ENCODE measurements around the gene SIX6.
"Not testable (repeated sequence)": the region's sequence is repeated elsewhere in the genome, so short reads cannot be mapped to it uniquely, and the experiment has no call there.

SIX6 gene

DNA sequence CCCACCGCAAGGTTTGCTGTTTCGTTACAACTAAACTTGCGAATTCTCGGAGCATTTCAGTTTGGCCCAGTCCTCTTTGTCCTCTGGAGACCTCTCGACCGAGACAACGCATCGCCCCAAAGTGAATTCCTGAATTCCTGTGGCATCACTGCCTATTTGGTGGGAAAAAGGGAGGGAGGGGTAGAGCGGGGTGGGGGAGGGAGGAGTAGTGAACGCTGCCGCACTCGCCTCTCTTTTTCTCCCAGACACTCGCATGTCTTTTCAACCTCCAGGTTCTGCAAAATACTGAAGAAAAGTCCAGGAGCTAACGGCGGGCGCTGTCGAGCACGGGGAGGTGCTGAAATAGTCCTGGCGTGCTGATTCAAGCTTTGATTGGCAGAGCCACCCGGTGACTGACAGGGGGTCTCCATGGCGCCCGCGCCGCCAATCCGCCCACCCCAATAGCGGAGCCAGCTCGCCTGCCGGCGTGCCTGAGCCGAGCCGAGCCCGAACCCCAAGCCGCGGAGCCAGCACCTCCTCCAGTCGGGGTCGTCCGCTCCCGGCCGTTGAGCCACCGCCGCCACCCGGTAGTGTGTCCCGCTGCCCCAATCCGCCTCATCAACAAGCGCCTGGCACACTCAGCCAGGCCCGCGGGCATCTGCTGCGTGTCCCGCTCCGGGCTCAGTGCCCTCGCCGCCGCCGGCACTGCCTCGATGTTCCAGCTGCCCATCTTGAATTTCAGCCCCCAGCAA lies at the start of gene SIX6:
Gene SIX6, plus strand, starts transcription at position 440 of the 731 bp plus-strand sequence. Its CDS starts 253 bp downstream, at position 693.
- no peak for DNase-seq (ENCODE audit: low read depth)

DNA sequence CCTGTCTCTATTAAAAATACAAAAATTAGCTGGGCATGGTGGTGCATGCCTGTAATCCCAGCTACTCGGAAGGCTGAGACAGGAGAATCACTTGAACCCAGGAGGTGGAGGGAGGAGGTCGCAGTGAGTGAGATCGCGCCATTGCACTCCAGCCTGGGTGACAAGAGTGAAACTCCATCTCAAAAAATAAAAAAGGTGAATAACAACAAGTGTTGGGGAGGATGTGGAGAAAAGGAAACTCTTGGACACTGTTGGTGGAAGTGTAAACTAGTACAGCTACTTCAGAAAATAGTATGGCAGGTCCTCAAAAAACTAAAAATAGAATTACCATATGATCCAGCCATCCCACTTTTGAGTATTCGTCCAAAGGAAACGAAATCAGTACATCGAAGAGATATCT lies 28.7 kb upstream of the SIX6 start:
- DNase-seq (ENCODE audit: low read depth), result not testable (repeated sequence)

DNA sequence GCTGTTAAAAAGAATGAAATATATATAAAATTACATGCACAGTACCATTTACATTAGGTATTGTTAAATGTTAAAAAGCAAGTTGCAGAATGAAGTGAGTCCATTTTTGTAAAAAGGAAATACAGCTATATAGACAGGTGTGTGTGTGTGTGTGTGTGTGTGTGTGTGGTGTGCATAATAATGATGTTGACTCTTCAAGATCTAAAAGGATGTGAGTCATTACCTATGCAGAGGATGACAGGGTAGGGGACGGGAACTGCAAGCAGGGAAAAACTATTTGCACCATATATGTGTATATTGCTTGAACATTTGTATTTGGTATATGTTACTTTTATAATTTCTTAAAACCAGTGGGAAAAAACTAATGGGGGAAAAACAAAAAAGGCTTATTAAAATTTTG lies 26.2 kb upstream of the SIX6 start:
- no peak for DNase-seq (ENCODE audit: low read depth)

DNA sequence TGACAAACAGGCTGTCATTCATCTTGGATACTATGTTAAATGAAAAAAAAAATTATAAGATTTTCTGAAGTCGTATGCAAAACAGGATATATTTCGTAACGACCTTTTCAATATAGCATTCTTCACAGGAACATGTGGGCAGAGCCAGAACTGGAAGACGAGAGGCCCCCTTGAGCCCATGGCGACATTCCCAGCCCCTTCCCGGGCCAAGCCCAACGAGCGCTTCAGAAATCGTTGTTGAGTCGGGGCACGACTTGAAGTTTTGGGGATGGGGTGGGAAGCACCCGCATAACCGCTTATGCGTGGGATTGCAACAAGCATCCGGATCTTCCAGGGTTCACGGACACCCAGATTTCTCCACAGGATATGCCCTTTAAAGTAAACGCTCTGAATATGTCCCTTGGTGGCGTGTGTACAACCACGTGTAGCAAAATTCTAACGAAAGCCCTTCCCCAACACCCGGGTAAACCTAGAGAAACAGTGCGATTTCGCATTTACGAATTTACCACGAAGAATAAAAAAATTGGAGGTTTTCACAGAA lies 23.8 kb upstream of the SIX6 start:
- no peak for DNase-seq (ENCODE audit: low read depth)

DNA sequence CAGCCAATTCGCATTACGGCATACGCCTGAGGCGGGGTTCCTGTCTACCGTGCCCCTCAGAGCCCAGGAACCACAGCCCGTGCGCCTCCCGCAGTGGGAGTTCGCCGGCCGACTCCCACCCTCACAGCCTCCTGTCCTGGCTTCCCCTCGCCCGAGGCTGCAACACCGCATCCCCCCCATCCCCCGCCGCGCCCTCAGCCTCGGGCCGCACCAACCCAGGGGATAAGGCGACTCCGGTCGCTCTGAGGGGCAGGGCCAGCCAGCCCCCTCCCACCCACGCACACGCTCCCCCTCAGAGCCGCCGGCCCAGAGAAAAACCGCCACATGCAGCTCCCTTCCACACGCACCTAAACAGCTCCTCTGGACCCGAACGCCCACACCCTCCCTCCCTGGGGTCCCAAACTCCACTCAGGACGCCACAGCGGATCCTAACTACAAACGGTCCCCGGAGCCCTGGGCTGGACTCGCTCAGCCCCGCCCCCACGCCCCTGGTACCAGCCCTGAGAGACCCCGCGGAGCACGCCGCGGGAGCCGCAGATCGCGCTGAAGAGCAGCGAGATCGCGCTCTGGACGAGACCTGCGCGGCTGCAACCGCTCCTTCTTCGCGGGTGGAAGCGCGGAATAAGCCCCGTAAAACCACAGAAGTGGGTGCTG lies 23.2 kb upstream of the SIX6 start, which contains the start of gene C14orf39:
Gene C14orf39, minus strand, starts transcription at position 466 of the 654 bp plus-strand sequence. CDS start 985 bp downstream, outside the sequence.
- DNase-seq (ENCODE audit: low read depth), result no peak

DNA sequence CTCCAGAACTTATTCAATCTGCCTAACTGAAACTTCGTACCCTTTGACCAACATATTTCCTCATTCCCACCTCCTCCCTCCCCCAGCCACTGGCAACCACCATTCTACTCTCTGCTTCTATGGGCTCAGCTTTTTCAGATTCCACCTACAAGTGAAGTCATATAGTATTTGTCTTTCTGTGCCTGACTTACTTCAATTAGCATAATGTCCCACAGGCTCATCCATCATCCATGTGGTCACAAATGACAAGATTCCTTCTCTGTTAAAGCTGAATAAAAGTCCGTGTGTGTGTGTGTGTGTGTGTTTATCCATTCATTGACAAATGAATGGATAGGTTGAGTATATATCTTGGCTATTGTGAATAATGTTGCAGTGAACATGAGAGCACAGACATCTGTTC lies 21.7 kb upstream of the SIX6 start:
- DNase-seq (ENCODE audit: low read depth), result no peak

DNA sequence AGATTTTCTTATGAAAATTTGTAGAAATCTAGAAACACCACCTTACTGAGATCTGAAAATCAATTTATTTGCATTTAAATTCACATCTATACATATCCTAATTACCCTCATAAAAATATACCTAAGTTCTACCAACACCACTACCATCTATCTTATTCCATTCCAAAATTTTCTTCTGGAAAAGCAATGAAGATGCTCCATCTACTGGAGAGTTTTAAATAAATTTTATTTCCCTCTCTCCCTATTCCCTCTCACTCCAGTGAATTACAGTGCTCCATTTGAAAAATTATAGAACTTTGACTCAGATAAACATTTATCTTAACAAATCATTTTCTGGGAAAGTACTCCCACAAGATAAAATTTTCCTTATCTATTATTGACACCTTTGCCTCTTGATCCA lies 20.8 kb upstream of the SIX6 start:
- DNase-seq (ENCODE audit: low read depth), result no peak

DNA sequence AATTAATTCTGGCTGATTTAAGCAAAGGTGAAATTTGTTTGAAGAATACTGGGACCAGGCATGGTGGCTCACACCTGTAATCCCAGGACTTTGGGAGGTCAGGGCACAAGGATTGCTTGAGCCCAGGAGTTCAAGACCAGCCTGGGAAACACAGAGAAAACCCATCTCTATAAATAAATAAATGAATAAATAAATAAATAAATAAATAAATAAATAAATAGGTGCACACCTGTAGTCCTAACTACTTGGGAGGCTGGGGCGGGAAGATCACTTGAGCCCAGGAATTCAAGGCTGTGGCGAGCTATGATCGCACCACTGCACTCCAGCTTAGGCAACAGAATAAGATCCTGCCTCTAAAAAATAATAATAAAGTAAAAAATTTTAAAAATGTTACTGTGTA lies 18.7 kb upstream of the SIX6 start:
- DNase-seq (ENCODE audit: low read depth), result no peak

DNA sequence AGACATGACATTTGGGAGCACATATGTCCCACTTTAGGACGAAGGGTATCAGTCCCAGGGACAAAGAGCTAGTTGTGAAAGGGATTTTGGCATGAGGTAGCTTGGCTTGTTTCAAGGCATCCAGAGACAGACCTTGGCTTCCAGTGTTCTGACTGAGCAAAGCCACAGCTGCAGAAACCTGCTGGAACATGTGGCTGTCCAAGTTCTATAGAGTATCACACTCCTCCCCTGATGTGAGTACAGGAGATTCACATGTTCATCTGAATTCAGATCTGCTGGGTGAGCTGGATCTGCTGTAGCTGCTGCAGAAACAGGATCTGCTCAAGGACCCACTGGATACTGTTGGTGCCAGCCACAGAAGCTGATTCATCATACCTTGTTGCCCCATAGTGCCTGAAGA lies 13.0 kb upstream of the SIX6 start:
- DNase-seq (ENCODE audit: low read depth), result no peak

DNA sequence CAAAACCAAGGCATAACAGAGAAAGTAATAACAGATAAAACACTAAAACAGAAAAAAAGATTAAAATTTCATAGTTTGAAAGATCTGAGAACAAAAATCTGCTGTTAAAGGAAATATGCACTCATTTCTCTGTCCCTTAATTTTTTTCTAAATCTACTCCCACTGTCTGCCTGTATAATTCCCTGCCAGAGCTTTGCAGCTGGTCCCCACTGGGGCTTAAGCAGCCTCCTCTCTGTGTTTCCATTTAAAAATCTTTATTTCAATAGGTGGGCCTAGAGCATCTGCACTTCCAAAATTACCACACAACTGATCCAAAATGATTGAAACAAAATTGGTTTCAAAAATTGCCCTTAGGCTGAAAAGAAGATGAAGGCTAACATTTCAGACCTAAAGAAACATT lies 6.4 kb upstream of the SIX6 start:
- no peak for DNase-seq (ENCODE audit: low read depth)

DNA sequence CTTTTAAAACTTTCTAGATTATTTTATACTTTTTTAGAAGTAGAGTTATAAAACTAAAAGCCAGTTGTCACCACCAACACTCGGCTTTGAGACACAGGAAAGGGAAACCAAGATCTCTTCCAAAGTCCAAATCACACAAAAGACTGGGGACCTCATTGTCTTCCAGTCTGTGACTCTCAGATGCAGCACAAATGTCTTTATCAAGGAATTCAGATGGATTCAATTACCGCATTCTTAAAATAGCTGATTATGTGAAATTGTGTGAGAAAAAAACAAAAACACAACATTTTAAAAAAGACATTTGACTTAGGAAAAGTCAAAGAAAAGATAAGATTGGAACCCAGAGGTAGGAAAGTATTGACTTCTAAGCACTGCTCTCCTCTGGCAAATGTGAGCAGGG lies 3.5 kb upstream of the SIX6 start:
- DNase-seq (ENCODE audit: low read depth), result no peak

DNA sequence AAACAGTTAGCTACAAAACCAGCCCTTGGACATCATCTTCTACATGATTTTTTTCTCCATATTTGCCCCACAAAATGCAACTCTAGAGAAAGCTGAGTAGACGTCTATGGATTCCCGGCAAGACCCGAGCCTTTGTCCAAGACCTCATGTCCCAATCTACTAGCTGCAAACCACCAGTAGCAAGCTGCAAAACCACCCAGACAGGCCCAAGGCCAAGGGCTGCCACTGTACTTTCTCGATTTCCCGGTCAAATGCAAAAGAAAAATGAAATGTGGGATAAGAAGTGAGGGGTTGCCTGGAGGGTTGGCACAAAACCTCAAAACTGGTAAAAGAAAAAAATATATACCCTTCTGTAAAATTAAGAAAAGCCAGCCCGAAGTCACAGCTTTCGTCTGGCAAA lies 2.9 kb upstream of the SIX6 start:
- DNase-seq (ENCODE audit: low read depth), result no peak

DNA sequence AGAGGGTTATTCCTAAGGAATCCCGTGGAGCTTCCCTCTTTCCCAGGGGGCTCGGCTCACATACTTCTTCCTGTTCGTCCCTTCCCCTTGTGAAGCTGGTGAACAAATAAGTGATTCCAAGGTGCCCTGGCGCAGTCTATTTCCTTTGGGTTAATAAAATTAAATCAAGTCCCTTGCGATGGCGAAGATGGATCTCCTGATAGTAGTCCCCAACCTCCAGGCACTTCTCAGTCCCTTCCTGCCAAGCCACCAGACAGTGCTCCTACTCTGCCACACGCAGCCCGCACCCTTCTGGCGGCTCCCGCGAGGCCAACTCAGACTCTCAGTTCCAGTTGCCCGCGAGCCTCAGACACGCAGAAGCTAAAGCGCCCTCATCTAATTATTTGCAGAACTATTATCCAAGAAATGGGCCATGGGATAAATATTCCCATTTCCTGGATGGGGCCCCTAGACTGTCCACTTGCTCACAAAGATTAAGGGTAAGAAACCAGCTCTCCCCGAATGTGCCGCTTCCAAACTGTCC lies 2.4 kb upstream of the SIX6 start:
- no peak for DNase-seq (ENCODE audit: low read depth)

DNA sequence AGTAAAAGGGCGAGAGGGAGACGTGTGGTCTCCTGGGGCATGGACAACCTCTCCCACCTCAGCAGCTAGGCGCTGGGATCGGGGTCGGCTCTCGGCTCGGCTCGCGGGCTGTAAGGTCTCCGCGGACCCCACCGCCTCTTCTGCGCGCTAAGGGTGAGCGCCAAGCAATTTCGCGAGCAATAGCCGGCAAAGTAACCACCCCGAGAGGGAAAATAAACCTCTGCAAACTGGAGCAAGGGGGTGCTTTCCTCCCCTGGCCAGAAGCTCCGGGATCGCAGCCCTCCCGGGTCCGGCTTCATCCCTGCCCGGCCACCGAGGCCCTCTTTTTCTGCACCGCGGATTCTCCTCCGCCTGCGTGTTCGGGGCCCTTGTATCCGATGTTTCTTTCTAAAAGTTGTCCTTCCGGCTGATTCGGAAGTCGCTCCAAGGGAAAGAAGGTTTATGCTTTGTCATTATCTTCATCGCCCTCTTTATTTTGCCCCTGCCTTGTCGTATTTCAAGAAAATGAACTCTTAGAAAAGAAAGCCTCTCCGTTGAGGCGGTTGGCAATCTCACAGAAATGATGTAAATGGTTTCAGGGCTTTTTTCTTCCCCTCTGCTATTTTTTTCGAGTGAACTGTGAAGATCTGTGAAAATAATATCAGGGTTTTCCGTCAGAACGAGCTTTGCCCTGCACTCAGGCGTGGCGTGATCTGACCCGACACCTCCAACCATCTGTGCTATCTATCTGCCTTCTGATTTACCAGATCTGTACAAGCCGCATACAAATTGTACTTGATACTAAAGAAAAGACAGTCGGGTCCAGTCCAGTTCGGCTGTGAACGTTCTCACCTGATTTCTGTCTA lies 1.7 kb upstream of the SIX6 start:
- no peak for DNase-seq (ENCODE audit: low read depth)

DNA sequence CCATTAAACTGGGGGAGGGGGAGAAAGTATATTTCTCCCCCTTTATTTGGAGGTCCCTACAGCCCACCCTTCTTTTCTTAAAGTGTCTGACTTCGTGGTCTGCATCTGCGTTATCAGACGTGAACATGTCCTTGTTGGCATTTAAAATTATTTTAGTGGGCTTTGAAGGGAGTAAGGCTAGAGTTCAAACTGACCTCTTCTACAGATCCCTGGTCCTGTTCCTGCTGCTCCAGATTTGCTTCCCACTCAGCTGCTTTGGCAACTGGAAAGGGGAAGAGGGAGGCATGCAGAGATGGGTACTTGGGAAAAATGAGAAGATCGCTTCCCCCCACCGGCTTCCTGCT lies 611 bp upstream of the SIX6 start:
- no peak for DNase-seq (ENCODE audit: low read depth)

DNA sequence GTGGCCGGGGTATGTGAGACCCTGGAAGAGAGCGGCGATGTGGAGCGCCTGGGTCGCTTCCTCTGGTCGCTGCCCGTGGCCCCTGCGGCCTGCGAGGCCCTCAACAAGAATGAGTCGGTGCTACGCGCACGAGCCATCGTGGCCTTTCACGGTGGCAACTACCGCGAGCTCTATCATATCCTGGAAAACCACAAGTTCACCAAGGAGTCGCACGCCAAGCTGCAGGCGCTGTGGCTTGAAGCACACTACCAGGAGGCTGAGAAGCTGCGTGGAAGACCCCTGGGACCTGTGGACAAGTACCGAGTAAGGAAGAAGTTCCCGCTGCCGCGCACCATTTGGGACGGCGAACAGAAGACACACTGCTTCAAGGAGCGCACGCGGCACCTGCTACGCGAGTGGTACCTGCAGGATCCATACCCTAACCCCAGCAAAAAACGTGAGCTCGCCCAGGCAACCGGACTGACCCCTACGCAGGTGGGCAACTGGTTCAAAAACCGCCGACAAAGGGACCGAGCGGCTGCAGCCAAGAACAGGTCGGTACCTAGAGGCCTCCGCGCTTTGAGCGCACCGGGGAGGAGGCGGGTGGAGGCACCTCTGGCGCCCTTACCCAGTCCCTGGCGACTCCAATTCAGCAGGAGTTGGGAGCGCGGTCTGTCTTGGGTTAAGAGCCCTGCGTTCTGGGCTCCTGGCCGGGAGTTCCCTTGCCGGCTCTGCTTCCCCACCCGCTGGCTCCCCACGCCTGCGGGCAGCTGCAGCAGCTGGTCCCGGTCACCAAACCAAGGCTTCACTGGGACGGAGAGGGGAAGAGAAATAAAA lies 700 bp downstream of the SIX6 start:
- DNase-seq (ENCODE audit: low read depth), result no peak

DNA sequence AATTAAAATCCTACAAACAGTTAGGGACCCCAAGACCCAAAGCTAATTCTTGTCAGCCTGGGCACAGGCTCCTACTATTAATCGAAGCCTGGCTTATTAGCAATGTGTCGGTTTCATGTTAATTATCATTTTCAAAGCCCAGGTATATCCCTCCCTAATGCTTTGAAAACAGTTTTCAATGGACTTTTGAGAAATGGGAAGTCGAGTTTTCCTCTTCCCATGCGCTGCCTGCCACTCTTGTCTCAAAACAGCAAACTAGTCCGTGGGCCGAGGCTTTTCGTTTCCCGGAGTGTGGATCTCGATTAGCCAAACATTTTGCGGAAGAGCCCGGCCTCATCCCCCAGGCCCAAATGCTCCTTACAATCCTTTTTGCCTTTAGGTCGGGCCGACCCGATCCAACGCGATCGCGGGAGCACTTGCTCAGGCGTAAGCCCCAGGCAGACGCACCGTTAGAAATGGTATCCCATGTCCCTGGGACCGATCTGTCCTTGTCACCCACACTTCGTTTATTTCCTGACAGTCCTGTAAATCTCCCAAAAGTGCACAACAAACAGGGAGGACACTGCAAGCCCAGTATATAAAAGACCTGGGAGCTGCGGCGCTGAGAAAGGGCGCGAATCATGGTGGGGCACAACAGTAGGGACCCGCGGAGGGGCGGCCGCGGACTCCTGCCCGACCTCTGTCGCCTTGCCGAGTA lies 1.5 kb downstream of the SIX6 start:
- no peak for DNase-seq (ENCODE audit: low read depth)

DNA sequence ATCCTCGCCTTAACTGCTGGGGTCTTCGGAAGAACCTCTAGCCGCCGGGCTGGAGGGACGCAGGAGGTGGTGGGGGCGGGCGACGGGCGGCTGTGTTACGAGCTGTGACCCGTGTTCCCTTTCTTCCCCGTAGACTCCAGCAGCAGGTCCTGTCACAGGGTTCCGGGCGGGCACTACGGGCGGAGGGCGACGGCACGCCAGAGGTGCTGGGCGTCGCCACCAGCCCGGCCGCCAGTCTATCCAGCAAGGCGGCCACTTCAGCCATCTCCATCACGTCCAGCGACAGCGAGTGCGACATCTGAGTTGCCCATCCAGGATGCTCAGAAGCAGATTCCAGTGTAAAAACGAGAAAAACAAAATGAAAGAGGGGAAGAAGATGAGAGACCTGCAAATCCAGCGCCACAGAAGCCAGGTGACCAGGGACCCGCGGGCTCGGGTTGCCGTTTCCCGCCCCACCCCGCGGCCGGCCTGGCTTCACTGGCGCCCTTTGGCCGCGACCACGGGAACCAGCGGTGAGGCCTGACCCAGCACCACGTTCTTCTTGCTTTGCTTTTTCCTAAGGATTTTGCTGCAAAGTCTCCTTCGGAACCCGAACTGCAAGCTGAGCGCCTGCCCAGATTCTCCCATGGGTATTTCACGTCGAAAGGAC lies 2.1 kb downstream of the SIX6 start:
- no peak for DNase-seq (ENCODE audit: low read depth)

DNA sequence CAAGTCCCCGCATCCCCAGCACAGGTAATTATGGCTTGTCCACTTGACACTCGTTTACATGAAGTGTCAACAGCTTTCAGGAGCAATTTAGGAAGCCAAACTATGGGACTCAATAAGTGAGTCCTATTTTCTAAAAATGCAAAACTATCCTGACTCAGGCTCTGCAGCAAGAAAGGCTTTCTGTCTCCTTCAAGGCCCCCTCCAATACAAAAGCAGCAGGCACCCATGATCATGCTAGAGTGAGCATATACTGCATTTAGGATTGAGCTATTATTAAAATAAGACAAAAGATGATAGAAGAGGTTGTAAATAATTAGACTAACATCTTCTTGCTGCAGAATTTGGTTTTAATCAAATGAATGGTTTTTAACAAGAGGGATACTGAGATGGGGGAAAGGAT lies 3.2 kb downstream of the SIX6 start:
- DNase-seq (ENCODE audit: low read depth), result no peak

DNA sequence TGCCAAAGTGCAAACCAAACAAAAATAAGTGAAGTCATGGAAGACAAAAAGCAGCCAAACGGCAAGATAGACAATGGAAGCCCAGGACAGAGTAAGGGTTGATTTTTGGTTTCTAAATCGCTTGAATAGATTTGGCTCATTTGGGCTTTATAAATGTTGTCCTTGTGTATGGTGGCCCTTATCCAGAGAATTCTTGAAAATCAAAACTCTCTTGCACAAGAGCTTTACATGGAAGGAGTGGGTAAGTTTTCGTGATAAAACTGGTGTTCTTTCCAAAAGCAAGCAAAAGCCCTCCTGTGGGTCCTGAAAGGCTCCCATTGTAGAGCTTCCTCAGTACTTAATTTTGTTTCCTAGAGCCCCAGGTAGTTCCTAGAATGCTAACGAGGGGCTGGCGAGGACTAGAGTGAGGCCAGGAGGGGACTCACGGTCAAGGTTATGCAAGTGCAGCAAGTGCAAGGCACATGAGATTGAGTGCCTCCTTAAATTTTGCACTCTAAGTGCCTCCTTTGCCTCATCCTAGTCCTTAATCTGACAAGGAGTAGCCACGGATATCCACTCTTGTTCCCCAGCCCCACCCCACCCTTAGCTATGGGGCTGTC lies 4.1 kb downstream of the SIX6 start:
- no peak for DNase-seq (ENCODE audit: low read depth)
